Activated CD8-positive, alpha-beta T cell treated with anti-CD3 and anti-CD28 coated beads for 36 hours (primary cell): Measurements from ENCODE around the gene CLDN14. TPM values are rescaled to one million over a fixed set of nuclear protein-coding genes. Genes with fewer than 3 reads are reported as not detected.
"Not testable (repeated sequence)": the region's sequence is repeated elsewhere in the genome, so short reads cannot be mapped to it uniquely, and the experiment has no call there.

Experiments
- ATAC-seq: fragments of 200-7000 bp; cut with Tn5 transposase; one replicate; pipeline ENCODE4 v1.10.0; 2021; ENCODE audit warnings: mild to moderate bottlenecking, moderate library complexity
- CTCF ChIA-PET: fragments of 350-600 bp; sonication (Branson Sonifier 250); formaldehyde crosslinking; loops from one replicate; lab custom pipeline; 2021; ENCODE audit warnings: antibody characterized with exemption; lab: Charles Lee
- POLR2A ChIA-PET: fragments of 350-600 bp; sonication (Branson Sonifier 250); formaldehyde crosslinking; loops from one replicate; lab custom pipeline; 2021; ENCODE audit warnings: antibody characterized with exemption; lab: Charles Lee
- DNase-seq: peaks from one replicate; pipeline ENCODE4 v3.0.0-alpha.2; 2020
- H3K27ac Mint-ChIP-seq: one replicate; pipeline ENCODE4 v1.8.0; 2021; ENCODE audit warnings: mild to moderate bottlenecking, mixed read lengths
- H3K27me3 Mint-ChIP-seq: one replicate; pipeline ENCODE4 v1.8.0; 2021; ENCODE audit warnings: mixed read lengths
- H3K36me3 Mint-ChIP-seq: one replicate; pipeline ENCODE4 v1.8.0; 2021; ENCODE audit warnings: low read depth, mixed read lengths
- H3K4me1 Mint-ChIP-seq: one replicate; pipeline ENCODE4 v1.8.0; 2021; ENCODE audit warnings: low read depth, mixed read lengths
- H3K4me3 Mint-ChIP-seq: one replicate; pipeline ENCODE4 v1.8.0; 2021; ENCODE audit warnings: mild to moderate bottlenecking, moderate library complexity, mixed read lengths
- H3K9me3 Mint-ChIP-seq: one replicate; pipeline ENCODE4 v1.8.0; 2021; ENCODE audit warnings: mixed read lengths
- intact Hi-C: fragments of 100-400 bp; cut with micrococcal nuclease; formaldehyde crosslinking; loops from one replicate; pipeline ENCODE4 v1.10.0; 2022
- total RNA-seq, 2 experiments: library from RNA; stranded (reverse); gene quantifications; one replicate each; pipeline ENCODE4 v1.2.3, GENCODE V29; 2021
- TF ChIP-seq, protein P1 (sequence below): fragments of 200-600 bp; IDR thresholded peaks from one replicate; pipeline ENCODE4 v1.8.0; 2022; ENCODE audit warnings: antibody characterized with exemption, mild to moderate bottlenecking

CLDN14 gene
- total RNA-seq, 2 experiments from 2014 or later, result not detected

DNA sequence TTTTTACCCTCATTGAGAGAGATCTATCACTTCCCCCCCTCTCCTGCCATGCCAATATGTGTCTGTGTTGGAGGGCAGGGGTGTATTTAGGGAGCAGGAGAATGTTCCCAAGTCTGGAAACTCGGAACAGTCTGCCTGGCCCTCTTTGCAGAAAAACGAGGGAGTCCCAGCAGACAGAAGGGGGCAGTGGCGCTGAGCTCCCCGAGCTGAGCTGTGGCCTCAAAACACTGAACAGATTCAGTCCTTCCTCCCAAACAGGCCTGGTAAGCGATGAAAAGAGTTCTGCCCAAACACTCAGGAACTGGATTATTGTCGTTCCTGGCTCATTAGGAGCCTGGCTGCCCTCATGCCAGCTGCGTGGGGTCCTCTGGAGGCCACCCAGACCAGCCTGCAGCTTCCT lies 981 bp downstream of the CLDN14 start:
- H3K27me3 Mint-ChIP-seq, result peaks cover 3% of the 10 kb centered on the region
- ChIA-PET POLR2A (no interaction called here), CTCF (interaction anchor here (0.9 kb wide), 1 partner anchor 31 kb away, joined by 3 read pairs; no protein-coding TSS in a partner anchor)
- TF ChIP-seq, protein P1, sequence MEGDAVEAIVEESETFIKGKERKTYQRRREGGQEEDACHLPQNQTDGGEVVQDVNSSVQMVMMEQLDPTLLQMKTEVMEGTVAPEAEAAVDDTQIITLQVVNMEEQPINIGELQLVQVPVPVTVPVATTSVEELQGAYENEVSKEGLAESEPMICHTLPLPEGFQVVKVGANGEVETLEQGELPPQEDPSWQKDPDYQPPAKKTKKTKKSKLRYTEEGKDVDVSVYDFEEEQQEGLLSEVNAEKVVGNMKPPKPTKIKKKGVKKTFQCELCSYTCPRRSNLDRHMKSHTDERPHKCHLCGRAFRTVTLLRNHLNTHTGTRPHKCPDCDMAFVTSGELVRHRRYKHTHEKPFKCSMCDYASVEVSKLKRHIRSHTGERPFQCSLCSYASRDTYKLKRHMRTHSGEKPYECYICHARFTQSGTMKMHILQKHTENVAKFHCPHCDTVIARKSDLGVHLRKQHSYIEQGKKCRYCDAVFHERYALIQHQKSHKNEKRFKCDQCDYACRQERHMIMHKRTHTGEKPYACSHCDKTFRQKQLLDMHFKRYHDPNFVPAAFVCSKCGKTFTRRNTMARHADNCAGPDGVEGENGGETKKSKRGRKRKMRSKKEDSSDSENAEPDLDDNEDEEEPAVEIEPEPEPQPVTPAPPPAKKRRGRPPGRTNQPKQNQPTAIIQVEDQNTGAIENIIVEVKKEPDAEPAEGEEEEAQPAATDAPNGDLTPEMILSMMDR, result no peak
- H3K4me1 Mint-ChIP-seq, result no peaks in the 10 kb centered on the region
- no peaks in the 10 kb centered on the region for H3K36me3 Mint-ChIP-seq
- DNase-seq (no peak), ATAC-seq (no peak)
- H3K4me3 Mint-ChIP-seq, result no peak overlapping the region
- intact Hi-C loops, result no loop called here
- H3K27ac Mint-ChIP-seq, result no peak overlapping the region
- H3K9me3 Mint-ChIP-seq, result no peaks in the 10 kb centered on the region

DNA sequence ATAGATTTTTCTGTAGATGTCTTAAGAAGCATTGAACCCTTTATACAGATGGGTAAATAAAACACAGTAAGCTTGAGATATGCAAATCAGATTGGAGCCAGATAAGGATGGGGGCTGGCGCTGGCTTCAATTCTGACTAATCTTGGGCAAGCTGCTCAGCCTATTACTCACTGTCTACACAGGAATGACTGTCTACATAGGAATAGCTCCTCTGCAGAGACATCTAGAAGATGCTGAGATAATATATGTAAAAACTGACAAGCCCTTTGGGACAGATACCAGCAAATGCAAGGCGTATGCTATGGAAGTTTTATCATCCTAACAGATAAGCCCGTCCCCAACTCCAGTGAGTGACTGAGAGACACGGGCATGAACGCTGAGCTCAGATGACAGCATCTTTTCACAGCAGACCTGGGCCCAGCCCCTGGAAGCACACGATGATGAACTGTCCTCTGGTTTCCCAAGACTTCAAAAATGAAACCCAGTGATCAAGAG lies 1.7 kb downstream of the CLDN14 start:
- DNase-seq, result peak; percentile 5
- intact Hi-C loops, result no loop called here
- TF ChIP-seq, protein P1, result no peak
- no peak for ATAC-seq
- Mint-ChIP-seq H3K36me3 (no peaks in the 10 kb centered on the region), H3K27me3 (peaks cover 3% of the 10 kb centered on the region), H3K9me3 (no peaks in the 10 kb centered on the region), H3K4me1 (no peaks in the 10 kb centered on the region), H3K27ac (no peak overlapping the region), H3K4me3 (no peak overlapping the region)
- ChIA-PET CTCF (interaction anchor here (0.9 kb wide), 1 partner anchor 26 kb away, joined by 3 read pairs; no protein-coding TSS in a partner anchor), POLR2A (no interaction called here)

DNA sequence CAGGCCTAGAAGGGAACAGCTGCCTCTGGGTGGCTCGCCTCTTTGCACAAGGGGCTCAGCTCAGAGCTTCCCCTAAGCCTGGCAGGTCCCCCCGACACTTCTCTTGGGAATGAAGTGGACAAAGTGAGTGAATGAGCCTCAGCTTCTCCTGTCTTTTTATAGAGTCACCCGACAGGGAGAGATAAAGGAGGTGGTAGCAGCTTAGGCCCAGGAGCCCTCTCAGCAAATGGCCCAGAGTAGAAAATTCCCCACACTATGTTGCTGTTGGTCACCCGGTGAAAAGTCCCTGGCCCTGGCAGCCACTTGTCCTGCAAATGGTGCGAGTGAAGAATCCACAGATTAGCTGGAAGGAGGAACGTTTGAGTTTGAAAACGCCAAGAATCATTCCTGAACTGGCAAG lies 2.4 kb downstream of the CLDN14 start:
- Mint-ChIP-seq H3K9me3 (no peaks in the 10 kb centered on the region), H3K4me3 (no peak overlapping the region), H3K27me3 (peaks cover 3% of the 10 kb centered on the region), H3K36me3 (no peaks in the 10 kb centered on the region), H3K4me1 (no peaks in the 10 kb centered on the region), H3K27ac (no peak overlapping the region)
- TF ChIP-seq, protein P1, result no peak
- ChIA-PET POLR2A (no interaction called here), CTCF (interaction anchor here (0.9 kb wide), 1 partner anchor 26 kb away, joined by 3 read pairs; no protein-coding TSS in a partner anchor)
- DNase-seq (no peak), ATAC-seq (no peak)
- intact Hi-C loops, result no loop called here

DNA sequence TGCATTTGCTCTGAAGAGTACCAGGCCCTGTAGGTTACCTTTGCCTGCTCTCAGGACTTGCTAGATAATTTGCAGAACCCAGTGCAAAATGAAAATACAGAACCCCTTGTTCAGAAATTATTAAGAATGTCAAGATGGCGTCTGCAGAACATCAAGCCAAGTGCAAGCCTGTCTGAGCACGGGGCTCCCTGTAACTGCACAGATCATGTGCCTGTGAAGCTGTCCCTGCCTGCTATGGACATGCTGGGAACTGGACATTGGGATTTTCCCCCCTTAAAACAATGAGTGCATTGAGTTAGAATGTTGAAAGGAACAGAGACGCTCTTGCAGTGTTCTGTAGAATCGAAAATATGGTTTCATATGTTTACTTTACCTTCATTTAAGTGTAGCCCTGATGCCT lies 2.9 kb downstream of the CLDN14 start:
- ChIA-PET POLR2A (no interaction called here), CTCF (no interaction called here)
- H3K36me3 Mint-ChIP-seq, result no peaks in the 10 kb centered on the region
- no peaks in the 10 kb centered on the region for H3K4me1 Mint-ChIP-seq
- DNase-seq, result no peak
- no peak overlapping the region for H3K27ac Mint-ChIP-seq
- peaks cover 7% of the 10 kb centered on the region for H3K27me3 Mint-ChIP-seq
- no peak overlapping the region for H3K4me3 Mint-ChIP-seq
- no peaks in the 10 kb centered on the region for H3K9me3 Mint-ChIP-seq
- TF ChIP-seq, protein P1, result no peak
- no peak for ATAC-seq
- intact Hi-C loops, result no loop called here

DNA sequence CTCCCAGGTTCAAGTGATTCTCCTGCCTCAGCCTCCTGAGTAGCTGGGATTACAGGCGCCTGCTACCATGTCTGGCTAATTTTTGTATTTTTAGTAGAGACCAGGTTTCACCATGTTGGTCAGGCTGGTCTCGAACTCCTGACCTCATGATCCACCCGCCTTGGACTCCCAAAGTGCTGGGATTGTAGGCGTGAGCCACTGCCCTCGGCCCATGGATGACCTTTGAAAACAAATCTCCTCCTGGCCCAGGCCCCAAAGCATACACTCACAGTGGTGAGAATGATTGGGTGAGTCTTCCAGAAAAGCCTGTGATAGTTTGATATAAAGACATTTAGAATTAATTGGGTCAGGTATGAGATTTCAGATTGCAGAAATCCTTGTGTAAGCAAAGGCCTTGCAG lies 3.4 kb downstream of the CLDN14 start:
- CTCF ChIA-PET, H3K9me3 Mint-ChIP-seq, intact Hi-C loops, POLR2A ChIA-PET, H3K27me3 Mint-ChIP-seq, H3K36me3 Mint-ChIP-seq, H3K4me3 Mint-ChIP-seq, ATAC-seq, DNase-seq, H3K27ac Mint-ChIP-seq, H3K4me1 Mint-ChIP-seq: not testable (repeated sequence)
